ENCODE data around the gene GIMAP5. TPM values are rescaled to one million over a fixed set of nuclear protein-coding genes. Genes with fewer than 3 reads are reported as not detected.

The GIMAP5 gene
- total RNA-seq, 1 experiment from 2014 or later: not detected

DNA sequence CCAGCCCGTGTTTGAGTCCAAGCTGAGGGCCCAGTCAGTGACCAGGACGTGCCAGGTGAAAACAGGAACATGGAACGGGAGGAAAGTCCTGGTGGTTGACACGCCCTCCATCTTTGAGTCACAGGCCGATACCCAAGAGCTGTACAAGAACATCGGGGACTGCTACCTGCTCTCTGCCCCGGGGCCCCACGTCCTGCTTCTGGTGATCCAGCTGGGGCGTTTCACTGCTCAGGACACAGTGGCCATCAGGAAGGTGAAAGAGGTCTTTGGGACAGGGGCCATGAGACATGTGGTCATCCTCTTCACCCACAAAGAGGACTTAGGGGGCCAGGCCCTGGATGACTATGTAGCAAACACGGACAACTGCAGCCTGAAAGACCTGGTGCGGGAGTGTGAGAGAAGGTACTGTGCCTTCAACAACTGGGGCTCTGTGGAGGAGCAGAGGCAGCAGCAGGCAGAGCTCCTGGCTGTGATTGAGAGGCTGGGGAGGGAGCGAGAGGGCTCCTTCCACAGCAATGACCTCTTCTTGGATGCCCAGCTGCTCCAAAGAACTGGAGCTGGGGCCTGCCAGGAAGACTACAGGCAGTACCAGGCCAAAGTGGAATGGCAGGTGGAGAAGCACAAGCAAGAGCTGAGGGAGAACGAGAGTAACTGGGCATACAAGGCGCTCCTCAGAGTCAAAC lies 5.2 kb downstream of the GIMAP5 start:
- Mint-ChIP-seq H3K27me3 (ENCODE audit: low read depth) (peaks cover 100% of the 10 kb centered on the region), H3K4me1 (no peaks in the 10 kb centered on the region), H3K36me3 (ENCODE audit: insufficient read depth in 1 of 3, low read depth in 3 of 3) (no peaks in the 10 kb centered on the region), H3K9me3 (peaks cover 3 to 4% of the 10 kb centered on the region in 2 experiments), H3K27ac (no peak overlapping the region), H3K4me3 (no peak overlapping the region)
- peaks cover 78% of the 10 kb centered on the region for H3K27me3 ChIP-seq (ENCODE audit: insufficient read depth, low read length)
- no peak overlapping the region for H2AFZ ChIP-seq (ENCODE audit: low read length)
- no peaks in the 10 kb centered on the region for H3K4me1 ChIP-seq (ENCODE audit: insufficient read depth, low read length)
- H3K9ac ChIP-seq (ENCODE audit: extremely low read depth, insufficient read length, low read length): no peak overlapping the region
- WGBS (ENCODE audit: extremely low coverage, insufficient read length, low lambda C conversion rate): no CpG with 5 or more reads among the region's 14 CpGs
- no peak overlapping the region for H2BK20ac ChIP-seq (ENCODE audit: low read depth, low read length, poor library complexity, severe bottlenecking)
- TF ChIP-seq, protein P1, sequence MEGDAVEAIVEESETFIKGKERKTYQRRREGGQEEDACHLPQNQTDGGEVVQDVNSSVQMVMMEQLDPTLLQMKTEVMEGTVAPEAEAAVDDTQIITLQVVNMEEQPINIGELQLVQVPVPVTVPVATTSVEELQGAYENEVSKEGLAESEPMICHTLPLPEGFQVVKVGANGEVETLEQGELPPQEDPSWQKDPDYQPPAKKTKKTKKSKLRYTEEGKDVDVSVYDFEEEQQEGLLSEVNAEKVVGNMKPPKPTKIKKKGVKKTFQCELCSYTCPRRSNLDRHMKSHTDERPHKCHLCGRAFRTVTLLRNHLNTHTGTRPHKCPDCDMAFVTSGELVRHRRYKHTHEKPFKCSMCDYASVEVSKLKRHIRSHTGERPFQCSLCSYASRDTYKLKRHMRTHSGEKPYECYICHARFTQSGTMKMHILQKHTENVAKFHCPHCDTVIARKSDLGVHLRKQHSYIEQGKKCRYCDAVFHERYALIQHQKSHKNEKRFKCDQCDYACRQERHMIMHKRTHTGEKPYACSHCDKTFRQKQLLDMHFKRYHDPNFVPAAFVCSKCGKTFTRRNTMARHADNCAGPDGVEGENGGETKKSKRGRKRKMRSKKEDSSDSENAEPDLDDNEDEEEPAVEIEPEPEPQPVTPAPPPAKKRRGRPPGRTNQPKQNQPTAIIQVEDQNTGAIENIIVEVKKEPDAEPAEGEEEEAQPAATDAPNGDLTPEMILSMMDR (conservative IDR thresholded peaks at IDR 0.05): no peak
- no peak overlapping the region for H4K5ac ChIP-seq (ENCODE audit: insufficient read length, low read depth, low read length)
- no peaks in the 10 kb centered on the region for H3K79me1 ChIP-seq (ENCODE audit: insufficient read depth, low read depth, low read length, poor library complexity, severe bottlenecking)
- H3K9me3 ChIP-seq (ENCODE audit: control insufficient read depth, low read depth, low read length): no peaks in the 10 kb centered on the region
- no peak overlapping the region for H3K14ac ChIP-seq (ENCODE audit: insufficient read depth, low read length)
- no peak overlapping the region for H3K23ac ChIP-seq (ENCODE audit: insufficient read length, low read depth, low read length)
- H2BK12ac ChIP-seq (ENCODE audit: insufficient read length, low read depth, low read length): no peak overlapping the region
- H3K23me2 ChIP-seq (ENCODE audit: insufficient read length, low read depth, low read length, poor library complexity, severe bottlenecking): no peaks in the 10 kb centered on the region
- no peak overlapping the region for H4K91ac ChIP-seq (ENCODE audit: insufficient read length, low read depth, low read length)
- no peak overlapping the region for H3T11ph ChIP-seq (ENCODE audit: low read length)
- no peak overlapping the region for H3K27ac ChIP-seq (ENCODE audit: insufficient read length, low read depth, low read length)
- no peak overlapping the region for H3K18ac ChIP-seq (ENCODE audit: insufficient read length, low read depth, low read length)
- no peaks in the 10 kb centered on the region for H3K79me2 ChIP-seq (ENCODE audit: insufficient read depth, low read length)
- DNase-seq: no peak
- no peak overlapping the region for H2AK5ac ChIP-seq (ENCODE audit: insufficient read length, low read length)
- H2BK120ac ChIP-seq (ENCODE audit: low read depth, low read length, poor library complexity, severe bottlenecking): no peak overlapping the region
- no peak overlapping the region for H2BK15ac ChIP-seq (ENCODE audit: low read depth, low read length)
- H4K8ac ChIP-seq (replicated peaks; ENCODE audit: insufficient read length, low read depth, low read length): no peak overlapping the region
- H2BK5ac ChIP-seq (ENCODE audit: insufficient read length, low read length): no peak overlapping the region
- H3K56ac ChIP-seq (ENCODE audit: insufficient read length, low read depth, low read length): no peak overlapping the region
- no peak overlapping the region for H3K4me2 ChIP-seq (ENCODE audit: insufficient read depth, insufficient read length, low read length)
- H4K20me1 ChIP-seq (ENCODE audit: control insufficient read depth, insufficient read depth, insufficient read length): no peaks in the 10 kb centered on the region
- no peak overlapping the region for H3K4ac ChIP-seq (ENCODE audit: low read depth, low read length)
